Non-pigmented ciliary epithelial cell (primary cell): ENCODE results near the gene TSPAN13.
"Not testable (repeated sequence)": the region's sequence is repeated elsewhere in the genome, so short reads cannot be mapped to it uniquely, and the experiment has no call there.

ENCODE experiments used
- DNase-seq: peaks from one replicate; pipeline ENCODE4 v3.0.0-alpha.2; 2010; ENCODE audit warnings: low read depth

The TSPAN13 gene

GRCh38 chr7:16740996-16741395 is 12.6 kb upstream of the TSPAN13 start:
- DNase-seq = no peak

GRCh38 chr7:16741676-16742075 is 11.9 kb upstream of the TSPAN13 start:
- DNase-seq = no peak

GRCh38 chr7:16742547-16742946 is 11.0 kb upstream of the TSPAN13 start:
- no peak for DNase-seq

- DNase-seq = no peak
Measured at GRCh38 chr7:16743236-16743635, 10.3 kb upstream of the TSPAN13 start.

GRCh38 chr7:16744518-16745250 is 8.9 kb upstream of the TSPAN13 start:
- DNase-seq = no peak

- DNase-seq = no peak
Measured at GRCh38 chr7:16745645-16746044, 7.9 kb upstream of the TSPAN13 start.

GRCh38 chr7:16747102-16747501 is 6.5 kb upstream of the TSPAN13 start:
- DNase-seq = no peak

- DNase-seq = no peak
Measured at GRCh38 chr7:16753932-16754855, 639 bp downstream of the TSPAN13 start.

GRCh38 chr7:16754856-16755317 is 1.3 kb downstream of the TSPAN13 start:
- DNase-seq = no peak

GRCh38 chr7:16755397-16755796 is 1.8 kb downstream of the TSPAN13 start:
- no peak for DNase-seq

GRCh38 chr7:16758036-16758435 is 4.5 kb downstream of the TSPAN13 start:
- no peak for DNase-seq

- no peak for DNase-seq
Measured at GRCh38 chr7:16758631-16759611, 5.4 kb downstream of the TSPAN13 start.

- DNase-seq = no peak
Measured at GRCh38 chr7:16759840-16760239, 6.3 kb downstream of the TSPAN13 start.

- no peak for DNase-seq
Measured at GRCh38 chr7:16762177-16762576, 8.6 kb downstream of the TSPAN13 start.

GRCh38 chr7:16764942-16765341 is 11.4 kb downstream of the TSPAN13 start:
- DNase-seq = no peak

- DNase-seq = no peak
Measured at GRCh38 chr7:16765436-16765859, 11.9 kb downstream of the TSPAN13 start.

GRCh38 chr7:16769994-16770393 is 16.4 kb downstream of the TSPAN13 start:
- not testable (repeated sequence) for DNase-seq

- no peak for DNase-seq
Measured at GRCh38 chr7:16770657-16771329, 17.2 kb downstream of the TSPAN13 start.

GRCh38 chr7:16773326-16773725 is 19.8 kb downstream of the TSPAN13 start:
- no peak for DNase-seq

- no peak for DNase-seq
Measured at GRCh38 chr7:16773884-16774283, 20.3 kb downstream of the TSPAN13 start.

- DNase-seq = no peak
Measured at GRCh38 chr7:16774294-16774693, 20.7 kb downstream of the TSPAN13 start.
